KMS-11 (cell line): ENCODE measurements around the gene GDPD1.

Experiments used
- H2AFZ ChIP-seq: fragments of 200-600 bp; sonication (generic); 2 replicates; pipeline ENCODE4 v1.6.1; 2016; ENCODE audit warnings: antibody characterized with exemption, mixed run types, low read depth
- H3K27ac ChIP-seq: fragments of 200-600 bp; sonication (generic); 2 replicates; pipeline ENCODE4 v1.6.1; 2016; ENCODE audit warnings: mild to moderate bottlenecking, mixed run types
- H3K27me3 ChIP-seq: fragments of 200-600 bp; sonication (generic); 2 replicates; pipeline ENCODE4 v1.6.1; 2017; ENCODE audit warnings: mild to moderate bottlenecking, low read depth, mixed run types, moderate library complexity; ENCODE audit not compliant: insufficient read depth
- H3K36me3 ChIP-seq: fragments of 200-600 bp; sonication (generic); 2 replicates; pipeline ENCODE4 v1.6.1; 2017; ENCODE audit warnings: mild to moderate bottlenecking, mixed run types; ENCODE audit not compliant: insufficient read depth
- H3K4me1 ChIP-seq: fragments of 200-600 bp; sonication (generic); 2 replicates; pipeline ENCODE4 v1.6.1; 2016; ENCODE audit warnings: mild to moderate bottlenecking, low read depth, mixed run types; ENCODE audit not compliant: poor library complexity, severe bottlenecking
- H3K4me2 ChIP-seq: fragments of 200-600 bp; sonication (generic); 2 replicates; pipeline ENCODE4 v1.7.0; 2016; ENCODE audit warnings: mild to moderate bottlenecking, mixed run types
- H3K4me3 ChIP-seq: fragments of 200-600 bp; sonication (generic); IDR thresholded peaks from 2 replicates; pipeline ENCODE4 v1.6.1; 2017; ENCODE audit warnings: low read depth, low read length, mixed read lengths; ENCODE audit not compliant: insufficient read depth
- H3K79me2 ChIP-seq: fragments of 200-600 bp; sonication (generic); 2 replicates; pipeline ENCODE4 v1.6.1; 2016; ENCODE audit warnings: low read depth, mixed run types; ENCODE audit not compliant: insufficient read depth
- H3K9ac ChIP-seq: fragments of 200-600 bp; sonication (generic); 2 replicates; pipeline ENCODE4 v1.6.1; 2016; ENCODE audit warnings: mild to moderate bottlenecking, mixed run types
- H4K20me1 ChIP-seq: fragments of 200-600 bp; sonication (generic); 2 replicates; pipeline ENCODE4 v1.6.1; 2016; ENCODE audit warnings: mild to moderate bottlenecking, mixed run types; ENCODE audit not compliant: insufficient read depth
- CTCF ChIP-seq: fragments of 200-600 bp; sonication (generic); conservative IDR thresholded peaks from 2 replicates; pipeline ENCODE4 v1.6.1; 2017; ENCODE audit warnings: low read depth, mild to moderate bottlenecking, antibody characterized with exemption, low read length, moderate library complexity, mixed read lengths

Gene GDPD1

GRCh38 chr17:59202320-59202719 lies 18.0 kb upstream of the GDPD1 start:
- H3K4me1 ChIP-seq: no peaks in the 10 kb centered on the region
- no peak overlapping the region for H3K4me3 ChIP-seq
- H3K27ac ChIP-seq: no peak overlapping the region
- no peak for TF ChIP-seq CTCF
- H3K9ac ChIP-seq: no peak overlapping the region
- H3K36me3 ChIP-seq: no peaks in the 10 kb centered on the region
- no peaks in the 10 kb centered on the region for H3K79me2 ChIP-seq
- no peak overlapping the region for H2AFZ ChIP-seq
- H3K27me3 ChIP-seq: no peaks in the 10 kb centered on the region
- no peak overlapping the region for H3K4me2 ChIP-seq
- no peaks in the 10 kb centered on the region for H4K20me1 ChIP-seq

GRCh38 chr17:59219370-59219769 lies 941 bp upstream of the GDPD1 start:
- Histone ChIP-seq H3K4me1 (peaks cover 9% of the 10 kb centered on the region), H3K4me2 (peak overlapping the region; percentile 60), H3K79me2 (no peaks in the 10 kb centered on the region), H3K36me3 (no peaks in the 10 kb centered on the region), H2AFZ (peak overlapping the region; percentile 82), H4K20me1 (no peaks in the 10 kb centered on the region), H3K4me3 (no peak overlapping the region), H3K27me3 (no peaks in the 10 kb centered on the region), H3K9ac (no peak overlapping the region), H3K27ac (no peak overlapping the region)
- TF ChIP-seq CTCF: no peak

GRCh38 chr17:59219992-59220327 lies 351 bp upstream of the GDPD1 start:
- H3K36me3 ChIP-seq: no peaks in the 10 kb centered on the region
- peak overlapping the region; percentile 6 for H3K4me3 ChIP-seq
- no peaks in the 10 kb centered on the region for H3K27me3 ChIP-seq
- TF ChIP-seq CTCF: no peak
- H3K79me2 ChIP-seq: no peaks in the 10 kb centered on the region
- H4K20me1 ChIP-seq: no peaks in the 10 kb centered on the region
- H3K4me1 ChIP-seq: peaks cover 9% of the 10 kb centered on the region
- H3K27ac ChIP-seq: no peak overlapping the region
- peak overlapping the region; percentile 82 for H2AFZ ChIP-seq
- H3K4me2 ChIP-seq: peak overlapping the region; percentile 60
- H3K9ac ChIP-seq: no peak overlapping the region

GRCh38 chr17:59221159-59221847 lies 992 bp downstream of the GDPD1 start:
- Histone ChIP-seq H4K20me1 (no peaks in the 10 kb centered on the region), H3K4me1 (peaks cover 9% of the 10 kb centered on the region), H2AFZ (peak overlapping the region; percentile 82), H3K27ac (peak overlapping the region; percentile 81; the same call in 1 of the 2 replicates), H3K36me3 (no peaks in the 10 kb centered on the region), H3K4me2 (peak overlapping the region; percentile 85), H3K27me3 (no peaks in the 10 kb centered on the region), H3K79me2 (no peaks in the 10 kb centered on the region), H3K9ac (peak overlapping the region; percentile 77), H3K4me3 (peak overlapping the region; percentile 77)
- no peak for TF ChIP-seq CTCF
